ENCODE data around the gene EFCAB6. TPM values are rescaled to one million over a fixed set of nuclear protein-coding genes. Genes with fewer than 3 reads are reported as not detected.

EFCAB6 gene
- total RNA-seq, 4 donors from 2014 or later = 0.68 to 3.7 (median 0.80) TPM; not detected in 1

DNA sequence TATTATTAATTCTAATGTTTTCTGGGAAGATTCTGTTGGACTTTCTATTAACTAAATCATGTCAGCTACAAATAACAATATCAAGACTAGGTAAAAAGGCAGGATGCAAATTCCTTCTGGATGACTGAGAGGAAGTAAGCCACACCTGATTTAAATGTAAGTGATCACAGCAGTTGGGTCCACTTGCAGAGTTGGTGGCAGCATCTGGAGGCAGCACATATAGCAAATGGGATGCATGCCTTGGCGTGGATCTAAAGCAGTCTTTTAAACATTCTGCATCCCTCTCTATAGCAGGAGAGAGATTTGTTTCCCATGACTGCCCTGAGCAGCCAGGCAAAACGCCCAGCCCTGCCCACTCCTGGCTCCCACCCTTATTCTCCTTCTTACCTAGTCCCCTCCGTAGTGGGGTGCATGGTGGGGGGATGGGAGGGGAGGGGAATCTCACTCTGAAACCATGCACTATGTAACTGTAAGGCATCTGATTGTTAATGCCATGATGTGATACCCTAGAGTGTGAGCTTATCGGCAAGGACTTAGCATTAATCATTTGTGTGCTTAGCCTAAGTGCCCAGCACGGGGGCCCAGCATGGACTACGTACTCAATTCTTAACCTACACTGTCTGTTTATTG, 130.3 kb downstream of the EFCAB6 start:
- H3K27me3 ChIP-seq = no peaks in the 10 kb centered on the region
- WGBS, 2 donors (ENCODE audit: low coverage in 1 of 2) = 73 to 80% methylated on average over 1 to 6 of the region's 6 CpGs
- in situ Hi-C loops (cut with MboI; ENCODE audit: low pct_ligation_motif_present in 1 of 4, low pct_unique_long_range_greater_than_20kb in 1 of 4, low sequenced_read_pairs in 3 of 4) = no loop called here
- no peaks in the 10 kb centered on the region for H3K36me3 ChIP-seq
- intact Hi-C loops (cut with DNase I; ENCODE audit: low total_unique reads) = no loop called here
- TF ChIP-seq POLR2AphosphoS5 (IDR thresholded peaks at IDR 0.05) (no peak), CTCF (IDR thresholded peaks at IDR 0.05) (no peak), EP300 (IDR thresholded peaks at IDR 0.05; ENCODE audit: low read depth) (no peak), POLR2A (IDR thresholded peaks at IDR 0.05) (no peak)
- no peak for DNase-seq
- no peaks in the 10 kb centered on the region for H3K4me1 ChIP-seq
- no peak overlapping the region for H3K27ac ChIP-seq
- no peaks in the 10 kb centered on the region for H3K9me3 ChIP-seq
- no peak overlapping the region for H3K4me3 ChIP-seq

GRCh38 chr22:43670513-43670912, 141.6 kb downstream of the EFCAB6 start:
- in situ Hi-C loops (cut with MboI; ENCODE audit: low pct_ligation_motif_present in 1 of 4, low pct_unique_long_range_greater_than_20kb in 1 of 4, low sequenced_read_pairs in 3 of 4) (no loop called here), intact Hi-C loops (cut with DNase I; ENCODE audit: low total_unique reads) (no loop called here)
- peak; percentile 45 for DNase-seq
- TF ChIP-seq CTCF (IDR thresholded peaks at IDR 0.05) (no peak), POLR2A (IDR thresholded peaks at IDR 0.05) (no peak), EP300 (IDR thresholded peaks at IDR 0.05; ENCODE audit: low read depth) (no peak), POLR2AphosphoS5 (IDR thresholded peaks at IDR 0.05) (no peak)
- no peaks in the 10 kb centered on the region for H3K36me3 ChIP-seq
- peaks cover 0 to 10% (median 3%) of the 10 kb centered on the region in 4 donors for H3K4me1 ChIP-seq
- H3K27me3 ChIP-seq = no peaks in the 10 kb centered on the region
- H3K27ac ChIP-seq = peak overlapping the region; percentile 25 to 68 (median 44)
- WGBS, 2 donors (ENCODE audit: low coverage in 1 of 2) = 25 to 49% methylated on average over 2 to 7 of the region's 7 CpGs
- no peak overlapping the region for H3K4me3 ChIP-seq
- no peaks in the 10 kb centered on the region for H3K9me3 ChIP-seq

GRCh38 chr22:43669190-43669589, 142.9 kb downstream of the EFCAB6 start:
- peaks cover 0 to 10% (median 3%) of the 10 kb centered on the region in 4 donors for H3K4me1 ChIP-seq
- intact Hi-C loops (cut with DNase I; ENCODE audit: low total_unique reads) (no loop called here), in situ Hi-C loops (cut with MboI; ENCODE audit: low pct_ligation_motif_present in 1 of 4, low pct_unique_long_range_greater_than_20kb in 1 of 4, low sequenced_read_pairs in 3 of 4) (no loop called here)
- no peaks in the 10 kb centered on the region for H3K9me3 ChIP-seq
- H3K36me3 ChIP-seq = no peaks in the 10 kb centered on the region
- no peaks in the 10 kb centered on the region for H3K27me3 ChIP-seq
- no peak overlapping the region for H3K4me3 ChIP-seq
- H3K27ac ChIP-seq = no peak overlapping the region
- no peak for TF ChIP-seq POLR2A (IDR thresholded peaks at IDR 0.05)
- no peak for TF ChIP-seq POLR2AphosphoS5 (IDR thresholded peaks at IDR 0.05)
- no peak for TF ChIP-seq EP300 (IDR thresholded peaks at IDR 0.05; ENCODE audit: low read depth)
- no peak for TF ChIP-seq CTCF (IDR thresholded peaks at IDR 0.05)
- WGBS, 2 donors (ENCODE audit: low coverage in 1 of 2) = 88 to 89% methylated on average over 1 of the region's 1 CpG
- DNase-seq = no peak

- H3K36me3 ChIP-seq = no peaks in the 10 kb centered on the region
- H3K4me3 ChIP-seq = no peak overlapping the region
- in situ Hi-C loops (cut with MboI; ENCODE audit: low pct_ligation_motif_present in 1 of 4, low pct_unique_long_range_greater_than_20kb in 1 of 4, low sequenced_read_pairs in 3 of 4) (no loop called here), intact Hi-C loops (cut with DNase I; ENCODE audit: low total_unique reads) (no loop called here)
- no peaks in the 10 kb centered on the region for H3K27me3 ChIP-seq
- peaks cover 0 to 10% (median 3%) of the 10 kb centered on the region in 4 donors for H3K4me1 ChIP-seq
- no peak overlapping the region for H3K27ac ChIP-seq
- WGBS, 2 donors (ENCODE audit: low coverage in 1 of 2) = 86 to 87% methylated on average over 6 to 8 of the region's 8 CpGs
- TF ChIP-seq POLR2AphosphoS5 (IDR thresholded peaks at IDR 0.05) (no peak), POLR2A (IDR thresholded peaks at IDR 0.05) (no peak), CTCF (IDR thresholded peaks at IDR 0.05) (no peak), EP300 (IDR thresholded peaks at IDR 0.05; ENCODE audit: low read depth) (no peak)
- H3K9me3 ChIP-seq = no peaks in the 10 kb centered on the region
- no peak for DNase-seq
Observed at GRCh38 chr22:43667656-43668055, 144.4 kb downstream of the EFCAB6 start.

All from transverse colon (tissue), 4 donors.